Large intestine (tissue), 12 donors: ENCODE measurements around the gene TOP3B. TPM values are rescaled to one million over a fixed set of nuclear protein-coding genes. Genes with fewer than 3 reads are reported as not detected.

Source experiments
- DNase-seq, 2 donors: peaks; one replicate each; pipeline versions ENCODE4 v3.0.0 to v3.0.0-alpha.2; 2013
- H3K27ac ChIP-seq: one replicate; pipeline ENCODE4 v1.5.1; 2013; ENCODE audit warnings: low read length
- H3K27me3 ChIP-seq: 2 replicates; pipeline ENCODE4 v1.6.1; 2013; ENCODE audit warnings: low read length; ENCODE audit not compliant: control insufficient read depth, insufficient read depth
- H3K36me3 ChIP-seq: 2 replicates; pipeline ENCODE4 v1.6.1; 2013; ENCODE audit warnings: low read length; ENCODE audit not compliant: control insufficient read depth, insufficient read depth
- H3K4me1 ChIP-seq: one replicate; pipeline ENCODE4 v1.6.1; 2013; ENCODE audit warnings: low read length; ENCODE audit not compliant: control insufficient read depth, insufficient read depth
- H3K4me3 ChIP-seq: one replicate; pipeline ENCODE4 v1.5.1; 2013; ENCODE audit warnings: low read length
- H3K9me3 ChIP-seq: one replicate; pipeline ENCODE4 v1.6.1; 2013; ENCODE audit warnings: mild to moderate bottlenecking, low read depth, low read length, moderate library complexity; ENCODE audit not compliant: control insufficient read depth
- WGBS: methylation state at CpG from one replicate; pipeline ENCODE4 v1.1.5; 2013; ENCODE audit warnings: low lambda C conversion rate; ENCODE audit not compliant: insufficient coverage; 5-methylcytosine and 5-hydroxymethylcytosine counted together
- long read RNA-seq, 11 donors: transcript quantifications; one replicate each; lab custom pipeline, GENCODE V29; 2026
- polyA plus RNA-seq: library from polyadenylated mRNA; unstranded; fragments of 120-200 nt; gene quantifications from one replicate; pipeline ENCODE4 v1.2.1, GENCODE V29; 2013

Gene TOP3B
- polyA plus RNA-seq, result 32.3 TPM
- long read RNA-seq, donor 1, result 0 reads
- long read RNA-seq, donor 2, result 0 reads
- long read RNA-seq, donor 3, partial matches to known transcripts, result 14 of 16 reads
- long read RNA-seq, donor 3, other reads (novel, unspliced or antisense), result 0 of 16 reads
- long read RNA-seq, donor 4, result 0 reads
- long read RNA-seq, donor 5, partial matches to known transcripts, result 7 of 7 reads
- long read RNA-seq, donor 5, other reads (novel, unspliced or antisense), result 0 of 7 reads
- long read RNA-seq, donor 6, partial matches to known transcripts, result 0 of 1 reads
- long read RNA-seq, donor 6, other reads (novel, unspliced or antisense), result 0 of 1 reads
- long read RNA-seq, donor 7, partial matches to known transcripts, result 0 of 2 reads
- long read RNA-seq, donor 7, other reads (novel, unspliced or antisense), result 0 of 2 reads
- long read RNA-seq, donor 8, partial matches to known transcripts, result 16 of 20 reads
- long read RNA-seq, donor 8, other reads (novel, unspliced or antisense), result 0 of 20 reads
- long read RNA-seq, donor 9, full-length matches to known transcripts, result 2 of 2 reads
- long read RNA-seq, donor 9, partial matches to known transcripts, result 0 of 2 reads
- long read RNA-seq, donor 9, other reads (novel, unspliced or antisense), result 0 of 2 reads
- long read RNA-seq, donor 10, partial matches to known transcripts, result 13 of 13 reads
- long read RNA-seq, donor 10, other reads (novel, unspliced or antisense), result 0 of 13 reads
- long read RNA-seq, donor 11, partial matches to known transcripts, result 6 of 8 reads
- long read RNA-seq, donor 11, other reads (novel, unspliced or antisense), result 0 of 8 reads

GRCh38 chr22:21982338-21982965, at the start of gene TOP3B:
TOP3B (minus strand) TSS chr22:21982787; CDS start chr22:21975709, 7,078 bp downstream.
- Histone ChIP-seq H3K36me3 (peaks cover 7% of the 10 kb centered on the region), H3K27ac (peak within 1 kb of the TSS; percentile 14)
- WGBS, result no CpG with 5 or more reads among the region's 54 CpGs

GRCh38 chr22:22031183-22031945, 48.8 kb upstream of the TOP3B start:
- no peak overlapping the region for H3K4me3 ChIP-seq
- no peaks in the 10 kb centered on the region for H3K4me1 ChIP-seq
- H3K36me3 ChIP-seq, result no peaks in the 10 kb centered on the region
- 100% methylated on average over 1 of the region's 9 CpGs for WGBS
- H3K9me3 ChIP-seq, result no peaks in the 10 kb centered on the region
- H3K27me3 ChIP-seq, result peaks cover 3% of the 10 kb centered on the region
- H3K27ac ChIP-seq, result no peak overlapping the region
- DNase-seq, result no peak

More at GRCh38 chr22:21982338-21982965, at the start of gene TOP3B:
- Histone ChIP-seq H3K4me3 (peak within 1 kb of the TSS; percentile 93), H3K4me1 (no peaks in the 10 kb centered on the region), H3K27me3 (no peaks in the 10 kb centered on the region), H3K9me3 (no peaks in the 10 kb centered on the region)
- peak; percentile 45 to 77 for DNase-seq

- Histone ChIP-seq H3K36me3 (no peaks in the 10 kb centered on the region), H3K9me3 (no peaks in the 10 kb centered on the region), H3K4me1 (no peaks in the 10 kb centered on the region), H3K4me3 (no peak overlapping the region), H3K27ac (no peak overlapping the region), H3K27me3 (peaks cover 3% of the 10 kb centered on the region)
- peak in 1 of 2 donors; percentile 7 for DNase-seq
- WGBS, result no CpG with 5 or more reads among the region's 7 CpGs
Measured at GRCh38 chr22:22030493-22031182, 48.1 kb upstream of the TOP3B start.

GRCh38 chr22:22027955-22028354, 45.4 kb upstream of the TOP3B start:
- Histone ChIP-seq H3K4me1 (no peaks in the 10 kb centered on the region), H3K36me3 (no peaks in the 10 kb centered on the region), H3K9me3 (no peaks in the 10 kb centered on the region), H3K27me3 (no peaks in the 10 kb centered on the region), H3K4me3 (no peak overlapping the region), H3K27ac (no peak overlapping the region)
- 100% methylated on average over 3 of the region's 3 CpGs for WGBS
- DNase-seq, result no peak

GRCh38 chr22:22026157-22026831, 43.7 kb upstream of the TOP3B start:
- Histone ChIP-seq H3K9me3 (no peaks in the 10 kb centered on the region), H3K27ac (no peak overlapping the region), H3K4me3 (no peak overlapping the region), H3K4me1 (no peaks in the 10 kb centered on the region), H3K27me3 (no peaks in the 10 kb centered on the region), H3K36me3 (no peaks in the 10 kb centered on the region)
- no peak for DNase-seq
- no CpG with 5 or more reads among the region's 13 CpGs for WGBS

- Histone ChIP-seq H3K27ac (no peak overlapping the region), H3K9me3 (no peaks in the 10 kb centered on the region), H3K27me3 (no peaks in the 10 kb centered on the region), H3K36me3 (no peaks in the 10 kb centered on the region), H3K4me1 (no peaks in the 10 kb centered on the region), H3K4me3 (no peak overlapping the region)
- no peak for DNase-seq
- no CpG with 5 or more reads among the region's 7 CpGs for WGBS
Measured at GRCh38 chr22:22025320-22026156, 43.0 kb upstream of the TOP3B start.

GRCh38 chr22:22024440-22024839, 41.9 kb upstream of the TOP3B start:
- Histone ChIP-seq H3K4me3 (no peak overlapping the region), H3K4me1 (no peaks in the 10 kb centered on the region), H3K36me3 (no peaks in the 10 kb centered on the region), H3K27me3 (no peaks in the 10 kb centered on the region), H3K9me3 (no peaks in the 10 kb centered on the region), H3K27ac (no peak overlapping the region)
- DNase-seq, result no peak
- no CpG with 5 or more reads among the region's 10 CpGs for WGBS

GRCh38 chr22:22023581-22024137, 41.1 kb upstream of the TOP3B start:
- DNase-seq, result no peak
- Histone ChIP-seq H3K9me3 (no peaks in the 10 kb centered on the region), H3K4me1 (no peaks in the 10 kb centered on the region), H3K27me3 (no peaks in the 10 kb centered on the region), H3K36me3 (no peaks in the 10 kb centered on the region), H3K4me3 (no peak overlapping the region), H3K27ac (no peak overlapping the region)
- WGBS, result 40% methylated on average over 1 of the region's 4 CpGs
